Measurements from ENCODE around the gene TRAF5. TPM values are rescaled to one million over a fixed set of nuclear protein-coding genes. Genes with fewer than 3 reads are reported as not detected.
"Not testable (repeated sequence)": the region's sequence is repeated elsewhere in the genome, so short reads cannot be mapped to it uniquely, and the experiment has no call there.

TRAF5 gene
- total RNA-seq, 4 donors from 2014 or later: 1.3 to 11.7 (median 4.3) TPM

- DNase-seq (ENCODE audit: low spot score in 2 of 2): no peak
- Histone ChIP-seq H3K27me3 (no peaks in the 10 kb centered on the region), H3K4me1 (no peaks in the 10 kb centered on the region), H3K27ac (no peak overlapping the region), H3K9me3 (no peaks in the 10 kb centered on the region), H3K36me3 (peaks cover 41% of the 10 kb centered on the region), H3K4me3 (no peak overlapping the region)
- TF ChIP-seq POLR2AphosphoS5 (IDR thresholded peaks at IDR 0.05) (no peak), CTCF (IDR thresholded peaks at IDR 0.05) (no peak), EP300 (IDR thresholded peaks at IDR 0.05) (no peak), POLR2A (IDR thresholded peaks at IDR 0.05) (no peak)
- WGBS: 72% methylated on average over 3 of the region's 3 CpGs
Measured at GRCh38 chr1:211309617-211310016, 17.0 kb upstream of the TRAF5 start.

GRCh38 chr1:211313392-211313791 is 13.2 kb upstream of the TRAF5 start:
- no peak for DNase-seq (ENCODE audit: low spot score in 2 of 2)
- peaks cover 50% of the 10 kb centered on the region for H3K36me3 ChIP-seq
- no peak overlapping the region for H3K27ac ChIP-seq
- 94% methylated on average over 11 of the region's 11 CpGs for WGBS
- no peaks in the 10 kb centered on the region for H3K4me1 ChIP-seq
- H3K4me3 ChIP-seq: no peak overlapping the region
- H3K9me3 ChIP-seq: no peaks in the 10 kb centered on the region
- no peak for TF ChIP-seq POLR2AphosphoS5 (IDR thresholded peaks at IDR 0.05)
- TF ChIP-seq POLR2A (IDR thresholded peaks at IDR 0.05): no peak
- no peak for TF ChIP-seq EP300 (IDR thresholded peaks at IDR 0.05)
- no peak for TF ChIP-seq CTCF (IDR thresholded peaks at IDR 0.05)
- H3K27me3 ChIP-seq: no peaks in the 10 kb centered on the region

GRCh38 chr1:211318576-211319280 is 7.9 kb upstream of the TRAF5 start:
- Histone ChIP-seq H3K4me1 (no peaks in the 10 kb centered on the region), H3K27ac (no peak overlapping the region), H3K4me3 (no peak overlapping the region), H3K9me3 (no peaks in the 10 kb centered on the region), H3K27me3 (no peaks in the 10 kb centered on the region), H3K36me3 (peaks cover 28% of the 10 kb centered on the region)
- DNase-seq (ENCODE audit: low spot score in 2 of 2): no peak
- TF ChIP-seq POLR2A (IDR thresholded peaks at IDR 0.05): no peak
- no peak for TF ChIP-seq POLR2AphosphoS5 (IDR thresholded peaks at IDR 0.05)
- no peak for TF ChIP-seq CTCF (IDR thresholded peaks at IDR 0.05)
- TF ChIP-seq EP300 (IDR thresholded peaks at IDR 0.05): no peak

GRCh38 chr1:211319892-211320291 is 6.7 kb upstream of the TRAF5 start:
- DNase-seq (ENCODE audit: low spot score in 2 of 2): no peak
- TF ChIP-seq EP300 (IDR thresholded peaks at IDR 0.05) (no peak), POLR2A (IDR thresholded peaks at IDR 0.05) (no peak), POLR2AphosphoS5 (IDR thresholded peaks at IDR 0.05) (no peak), CTCF (IDR thresholded peaks at IDR 0.05) (no peak)
- no peaks in the 10 kb centered on the region for H3K9me3 ChIP-seq
- H3K4me3 ChIP-seq: no peak overlapping the region
- peaks cover 17% of the 10 kb centered on the region for H3K36me3 ChIP-seq
- no peaks in the 10 kb centered on the region for H3K27me3 ChIP-seq
- H3K4me1 ChIP-seq: no peaks in the 10 kb centered on the region
- no peak overlapping the region for H3K27ac ChIP-seq

DNA sequence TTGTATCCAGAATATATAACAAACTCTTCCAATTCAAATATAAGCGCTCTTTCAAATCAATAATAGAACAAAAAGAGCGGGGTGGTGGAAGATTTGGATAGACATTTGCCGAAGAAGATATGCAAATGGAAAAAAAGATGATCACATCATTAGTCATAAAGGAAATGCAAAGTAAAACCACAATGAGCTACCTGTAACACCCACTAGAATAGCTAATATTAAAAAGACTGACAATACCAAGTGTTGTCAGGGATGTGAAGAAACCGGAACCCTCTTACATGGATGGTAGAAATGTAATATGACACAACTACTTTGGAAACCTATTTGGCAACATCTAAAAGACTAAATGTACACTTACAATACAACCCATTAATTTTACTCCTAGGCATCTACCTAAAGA is 5.7 kb upstream of the TRAF5 start:
- Histone ChIP-seq H3K4me1 (peaks cover under 1% of the 10 kb centered on the region), H3K9me3 (no peaks in the 10 kb centered on the region), H3K27me3 (no peaks in the 10 kb centered on the region), H3K36me3 (peaks cover 7% of the 10 kb centered on the region), H3K4me3 (no peak overlapping the region), H3K27ac (no peak overlapping the region)
- 81% methylated on average over 4 of the region's 4 CpGs for WGBS
- TF ChIP-seq EP300 (IDR thresholded peaks at IDR 0.05): no peak
- no peak for TF ChIP-seq CTCF (IDR thresholded peaks at IDR 0.05)
- TF ChIP-seq POLR2A (IDR thresholded peaks at IDR 0.05): no peak
- TF ChIP-seq POLR2AphosphoS5 (IDR thresholded peaks at IDR 0.05): no peak
- no peak for DNase-seq (ENCODE audit: low spot score in 2 of 2)

DNA sequence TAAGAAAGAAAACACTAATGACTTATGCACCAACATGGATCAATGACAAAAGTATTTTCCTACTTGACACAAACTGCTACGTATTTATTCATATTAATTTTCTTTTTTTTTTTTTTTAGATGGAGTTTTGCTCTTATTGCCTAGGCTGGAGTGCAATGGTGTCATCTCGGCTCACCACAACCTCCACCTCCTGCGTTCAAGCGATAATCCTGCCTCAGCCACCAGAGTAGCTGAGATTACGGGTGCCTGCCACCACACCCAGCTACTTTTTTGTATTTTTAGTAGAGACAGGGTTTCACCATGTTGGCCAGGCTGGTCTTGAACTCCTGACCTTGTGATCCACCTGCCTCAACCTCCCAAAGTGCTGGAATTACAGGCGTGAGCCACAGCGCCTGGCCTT is 5.0 kb upstream of the TRAF5 start:
- not testable (repeated sequence) for H3K4me1 ChIP-seq; DNase-seq (ENCODE audit: low spot score in 2 of 2); H3K4me3 ChIP-seq; H3K36me3 ChIP-seq; H3K9me3 ChIP-seq; H3K27ac ChIP-seq; H3K27me3 ChIP-seq
- 95% methylated on average over 7 of the region's 7 CpGs for WGBS
